Measurements from ENCODE around the gene ABLIM3. TPM values are rescaled to one million over a fixed set of nuclear protein-coding genes. Genes with fewer than 3 reads are reported as not detected.

Gene ABLIM3
- total and polyA plus RNA-seq, 2 experiments from 2014 or later: 1.1 to 2.1 TPM

DNA sequence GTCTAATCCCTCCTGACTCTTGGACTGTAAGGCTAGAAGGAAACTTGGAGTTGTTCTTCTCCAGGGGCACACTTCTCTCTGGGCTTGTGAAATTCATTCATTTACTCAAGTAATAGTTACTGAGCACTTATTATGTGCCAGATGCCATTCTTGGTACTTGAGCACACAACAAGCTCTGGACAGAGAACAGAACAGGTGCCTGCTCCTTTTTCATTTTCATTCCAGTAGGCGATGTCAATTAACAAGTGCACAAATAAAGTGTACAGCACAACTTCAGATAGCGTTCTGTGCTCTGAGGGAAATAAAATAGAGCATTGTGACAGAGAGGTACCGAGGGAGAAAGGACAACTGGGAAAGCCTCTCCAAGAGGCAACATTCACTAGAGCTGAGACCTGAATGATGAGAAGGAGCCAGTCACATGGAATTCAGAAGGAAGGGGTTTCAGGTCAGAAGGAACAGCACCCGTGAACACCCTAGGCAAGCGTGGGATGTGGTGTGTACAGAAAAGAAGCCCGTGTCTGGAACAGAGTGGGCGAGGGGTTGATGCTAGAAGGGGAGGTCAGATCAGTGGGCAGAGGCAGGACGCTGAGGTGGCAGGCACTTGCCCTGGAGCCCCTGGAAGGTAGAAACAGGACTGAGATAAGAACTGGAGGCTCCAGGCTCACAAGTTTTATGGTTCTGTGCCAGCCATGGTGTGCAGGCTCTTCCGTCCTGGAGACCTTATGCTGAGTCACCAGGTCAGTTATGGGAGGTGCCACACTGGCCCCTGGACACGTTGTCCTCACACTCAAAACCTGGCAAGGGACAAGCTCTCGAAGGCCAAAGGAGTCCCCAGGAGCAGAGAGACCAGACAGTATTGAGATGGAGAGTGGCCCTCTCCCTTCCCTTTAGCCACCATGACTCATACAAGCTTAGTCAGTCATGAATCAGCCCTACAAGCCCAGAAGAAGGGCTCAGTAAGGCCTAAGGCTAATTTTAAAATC lies 7.2 kb upstream of the ABLIM3 start:
- TF ChIP-seq, protein P1, sequence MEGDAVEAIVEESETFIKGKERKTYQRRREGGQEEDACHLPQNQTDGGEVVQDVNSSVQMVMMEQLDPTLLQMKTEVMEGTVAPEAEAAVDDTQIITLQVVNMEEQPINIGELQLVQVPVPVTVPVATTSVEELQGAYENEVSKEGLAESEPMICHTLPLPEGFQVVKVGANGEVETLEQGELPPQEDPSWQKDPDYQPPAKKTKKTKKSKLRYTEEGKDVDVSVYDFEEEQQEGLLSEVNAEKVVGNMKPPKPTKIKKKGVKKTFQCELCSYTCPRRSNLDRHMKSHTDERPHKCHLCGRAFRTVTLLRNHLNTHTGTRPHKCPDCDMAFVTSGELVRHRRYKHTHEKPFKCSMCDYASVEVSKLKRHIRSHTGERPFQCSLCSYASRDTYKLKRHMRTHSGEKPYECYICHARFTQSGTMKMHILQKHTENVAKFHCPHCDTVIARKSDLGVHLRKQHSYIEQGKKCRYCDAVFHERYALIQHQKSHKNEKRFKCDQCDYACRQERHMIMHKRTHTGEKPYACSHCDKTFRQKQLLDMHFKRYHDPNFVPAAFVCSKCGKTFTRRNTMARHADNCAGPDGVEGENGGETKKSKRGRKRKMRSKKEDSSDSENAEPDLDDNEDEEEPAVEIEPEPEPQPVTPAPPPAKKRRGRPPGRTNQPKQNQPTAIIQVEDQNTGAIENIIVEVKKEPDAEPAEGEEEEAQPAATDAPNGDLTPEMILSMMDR (IDR thresholded peaks at IDR 0.05; ENCODE audit: low read depth, low read length): no peak

GRCh38 chr5:149134778-149135500 lies 6.4 kb upstream of the ABLIM3 start:
- H3K9me3 ChIP-seq (ENCODE audit: low read depth): no peaks in the 10 kb centered on the region
- H3K27ac ChIP-seq: no peak overlapping the region
- TF ChIP-seq, protein P1 (IDR thresholded peaks at IDR 0.05; ENCODE audit: low read depth, low read length): no peak
- no peak overlapping the region for H3K4me3 ChIP-seq
- DNase-seq (ENCODE audit: low read depth in 1 of 2, low spot score in 1 of 2): no peak
- H3K36me3 ChIP-seq: no peaks in the 10 kb centered on the region
- no peaks in the 10 kb centered on the region for H3K4me1 ChIP-seq (ENCODE audit: low read depth)
- H3K27me3 ChIP-seq: peaks cover 39% of the 10 kb centered on the region

More for the DNA sequence above, 7.2 kb upstream of the ABLIM3 start:
- no peak overlapping the region for H3K4me3 ChIP-seq
- no peak overlapping the region for H3K27ac ChIP-seq
- no peaks in the 10 kb centered on the region for H3K9me3 ChIP-seq (ENCODE audit: low read depth)
- H3K36me3 ChIP-seq: no peaks in the 10 kb centered on the region
- H3K27me3 ChIP-seq: peaks cover 39% of the 10 kb centered on the region
- DNase-seq (ENCODE audit: low read depth in 1 of 2, low spot score in 1 of 2): peak in 1 of 2 donors; percentile 68
- H3K4me1 ChIP-seq (ENCODE audit: low read depth): no peaks in the 10 kb centered on the region

DNA sequence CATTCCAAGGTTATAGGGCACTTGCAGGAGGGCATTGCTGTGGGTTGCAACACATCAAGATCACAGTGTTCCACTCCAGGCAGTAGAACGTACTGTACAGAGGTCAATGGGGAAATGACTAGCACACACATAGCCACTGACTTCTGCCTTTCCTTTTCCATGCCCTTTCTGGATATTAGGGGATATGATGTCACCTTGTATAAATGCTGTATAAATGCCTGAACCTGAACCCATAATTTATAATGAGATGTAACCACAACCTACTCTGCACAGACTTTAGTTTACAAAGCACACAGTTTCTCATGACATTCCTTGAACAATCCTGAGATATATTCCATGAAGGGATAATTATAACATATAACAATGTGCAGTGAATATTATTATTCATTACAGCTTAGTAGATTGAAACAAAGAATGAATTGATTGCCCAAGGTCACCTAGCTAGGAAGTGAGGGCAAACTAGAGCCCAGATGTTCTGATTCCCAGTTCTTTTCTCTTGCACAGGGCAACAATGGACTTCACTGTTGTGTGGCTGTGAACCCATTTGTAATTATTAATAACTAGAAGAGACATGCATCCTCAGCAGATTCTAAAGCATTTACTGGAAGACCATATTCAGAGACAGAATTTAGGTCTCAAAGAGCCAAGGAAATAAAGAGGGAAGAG lies 5.6 kb upstream of the ABLIM3 start:
- H3K27me3 ChIP-seq: peaks cover 39% of the 10 kb centered on the region
- no peak overlapping the region for H3K4me3 ChIP-seq
- no peaks in the 10 kb centered on the region for H3K36me3 ChIP-seq
- no peak overlapping the region for H3K27ac ChIP-seq
- DNase-seq (ENCODE audit: low read depth in 1 of 2, low spot score in 1 of 2): peak in 1 of 2 donors; percentile 47
- no peaks in the 10 kb centered on the region for H3K9me3 ChIP-seq (ENCODE audit: low read depth)
- no peaks in the 10 kb centered on the region for H3K4me1 ChIP-seq (ENCODE audit: low read depth)
- TF ChIP-seq, protein P1 (IDR thresholded peaks at IDR 0.05; ENCODE audit: low read depth, low read length): no peak

DNA sequence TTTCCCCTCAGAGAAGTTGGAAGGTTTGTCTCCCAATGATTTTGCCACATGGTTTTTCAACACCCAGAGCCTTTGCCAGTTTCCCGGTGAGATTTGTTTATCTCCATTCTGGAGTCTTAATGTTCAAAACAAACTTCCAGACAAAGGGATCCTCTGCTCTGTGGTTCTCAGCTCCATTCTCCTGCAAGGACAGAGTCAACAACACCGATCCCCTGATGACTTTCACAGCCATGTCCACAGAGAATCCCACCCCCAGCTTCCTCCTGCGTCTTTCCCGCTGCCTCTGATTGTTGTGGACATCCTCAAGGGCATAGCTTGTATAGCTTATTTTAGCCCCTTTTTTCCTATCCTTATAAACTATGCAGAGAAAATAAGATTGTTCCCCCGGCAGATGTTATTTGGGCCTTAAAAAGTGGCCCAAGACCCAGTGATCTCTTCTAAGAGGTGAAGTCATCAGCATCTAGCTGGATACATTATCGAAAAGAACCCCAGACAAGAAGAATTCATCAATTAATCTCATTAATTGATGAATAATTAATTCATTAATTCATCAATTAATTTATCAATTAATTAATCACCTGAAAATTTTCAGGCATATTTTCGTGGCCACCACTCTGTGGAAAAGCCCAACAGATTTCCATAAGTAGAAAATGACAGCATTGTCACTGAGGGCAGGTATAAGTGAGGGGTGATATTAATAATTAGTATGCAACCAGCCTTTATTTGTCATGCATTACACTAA lies 2.9 kb upstream of the ABLIM3 start:
- H3K36me3 ChIP-seq: no peaks in the 10 kb centered on the region
- TF ChIP-seq, protein P1 (IDR thresholded peaks at IDR 0.05; ENCODE audit: low read depth, low read length): no peak
- no peaks in the 10 kb centered on the region for H3K4me1 ChIP-seq (ENCODE audit: low read depth)
- DNase-seq (ENCODE audit: low read depth in 1 of 2, low spot score in 1 of 2): no peak
- no peaks in the 10 kb centered on the region for H3K9me3 ChIP-seq (ENCODE audit: low read depth)
- H3K27me3 ChIP-seq: peaks cover 52% of the 10 kb centered on the region
- H3K4me3 ChIP-seq: no peak overlapping the region
- no peak overlapping the region for H3K27ac ChIP-seq
